Inflammatory macrophage treated with lipopolysaccharide for 4 hours (primary cell): ENCODE measurements around the gene NTMT1.
"Not testable (repeated sequence)": the region's sequence is repeated elsewhere in the genome, so short reads cannot be mapped to it uniquely, and the experiment has no call there.

ENCODE experiments used
- DNase-seq: peaks from one replicate; pipeline ENCODE4 v3.0.0-alpha.2; 2020

The NTMT1 gene

GRCh38 chr9:129655696-129656095 is 29.7 kb downstream of the NTMT1 start:
- DNase-seq: peak; percentile 34

GRCh38 chr9:129656795-129657390 is 30.9 kb downstream of the NTMT1 start:
- no peak for DNase-seq

GRCh38 chr9:129661029-129661428 is 35.1 kb downstream of the NTMT1 start:
- DNase-seq: no peak

GRCh38 chr9:129662239-129662638 is 36.3 kb downstream of the NTMT1 start:
- DNase-seq: not testable (repeated sequence)

GRCh38 chr9:129664746-129665388 is 38.9 kb downstream of the NTMT1 start:
- no peak for DNase-seq

- no peak for DNase-seq
These were observed 39.4 kb downstream of the NTMT1 start, which contains the start of gene PRRX2 for GRCh38 chr9:129665389-129665775. PRRX2 (plus strand) TSS chr9:129665647; CDS start chr9:129665868, 221 bp downstream.

GRCh38 chr9:129665814-129666520 is 40.0 kb downstream of the NTMT1 start:
- no peak for DNase-seq

GRCh38 chr9:129666575-129666974 is 40.6 kb downstream of the NTMT1 start:
- DNase-seq: no peak

- no peak for DNase-seq
These were observed 41.4 kb downstream of the NTMT1 start for GRCh38 chr9:129667378-129667777.

GRCh38 chr9:129667850-129668249 is 41.9 kb downstream of the NTMT1 start:
- DNase-seq: no peak

GRCh38 chr9:129669141-129669718 is 43.3 kb downstream of the NTMT1 start:
- DNase-seq: no peak

- no peak for DNase-seq
These were observed 44.0 kb downstream of the NTMT1 start for GRCh38 chr9:129669946-129670345.

GRCh38 chr9:129671065-129671464 is 45.1 kb downstream of the NTMT1 start:
- no peak for DNase-seq

- DNase-seq: no peak
These were observed 45.6 kb downstream of the NTMT1 start for GRCh38 chr9:129671519-129671918.

GRCh38 chr9:129672702-129673101 is 46.7 kb downstream of the NTMT1 start:
- no peak for DNase-seq

- no peak for DNase-seq
These were observed 47.6 kb downstream of the NTMT1 start for GRCh38 chr9:129673602-129674001.

- no peak for DNase-seq
These were observed 48.3 kb downstream of the NTMT1 start for GRCh38 chr9:129674229-129674628.

- no peak for DNase-seq
These were observed 49.7 kb downstream of the NTMT1 start for GRCh38 chr9:129675620-129676019.

GRCh38 chr9:129676287-129676686 is 50.3 kb downstream of the NTMT1 start:
- DNase-seq: no peak

GRCh38 chr9:129676975-129677374 is 51.0 kb downstream of the NTMT1 start:
- DNase-seq: no peak

GRCh38 chr9:129677456-129677855 is 51.5 kb downstream of the NTMT1 start:
- DNase-seq: no peak

- no peak for DNase-seq
These were observed 52.9 kb downstream of the NTMT1 start for GRCh38 chr9:129678844-129679243.

GRCh38 chr9:129679537-129679936 is 53.6 kb downstream of the NTMT1 start:
- DNase-seq: no peak

- DNase-seq: no peak
These were observed 56.0 kb downstream of the NTMT1 start for GRCh38 chr9:129681924-129682323.
